Smooth muscle cell of the brain vasculature (primary cell): Measurements from ENCODE around the gene HACD4.
"Not testable (repeated sequence)": the region's sequence is repeated elsewhere in the genome, so short reads cannot be mapped to it uniquely, and the experiment has no call there.

Experiments used
- DNase-seq: peaks from one replicate; pipeline ENCODE4 v3.0.0-alpha.2; 2012; ENCODE audit warnings: low read depth, low spot score

Gene HACD4

DNA sequence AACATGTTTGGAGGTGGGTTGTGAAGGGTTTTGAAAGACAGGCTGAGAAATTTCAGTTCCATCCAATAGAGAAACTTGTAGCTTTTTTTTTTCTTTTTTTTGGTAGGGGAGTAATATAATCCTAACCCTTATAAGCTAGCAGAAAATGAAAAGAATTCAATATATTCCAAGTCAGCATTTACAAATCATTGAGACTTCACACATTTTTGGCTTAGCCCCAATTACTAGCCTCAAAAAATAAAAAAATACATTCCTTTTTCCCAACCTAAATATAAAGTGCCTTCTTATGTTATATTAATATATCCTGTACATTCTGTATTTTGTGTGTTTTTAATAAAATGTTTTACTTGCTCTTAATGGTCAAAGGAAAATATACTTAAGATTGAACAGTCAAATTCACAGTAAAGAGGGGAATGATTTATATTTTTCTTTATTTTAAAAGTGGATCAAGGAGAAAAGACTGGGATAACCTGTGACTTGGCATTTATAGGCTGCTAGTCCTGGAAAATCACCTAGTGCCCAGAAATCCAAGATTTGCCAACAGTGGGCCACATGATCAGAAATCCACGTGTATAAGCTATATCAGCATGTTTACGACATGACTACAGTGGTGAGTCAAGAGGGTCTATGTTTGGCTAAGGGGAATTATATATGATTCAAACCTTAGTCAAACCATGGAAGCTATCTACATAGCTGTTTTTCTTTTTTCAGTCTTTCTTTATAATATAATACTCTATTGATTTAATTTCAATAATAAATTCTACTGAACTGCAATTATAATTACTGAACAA lies 14.5 kb downstream of the HACD4 start:
- no peak for DNase-seq

GRCh38 chr9:21015995-21016394 lies 15.4 kb downstream of the HACD4 start:
- no peak for DNase-seq

DNA sequence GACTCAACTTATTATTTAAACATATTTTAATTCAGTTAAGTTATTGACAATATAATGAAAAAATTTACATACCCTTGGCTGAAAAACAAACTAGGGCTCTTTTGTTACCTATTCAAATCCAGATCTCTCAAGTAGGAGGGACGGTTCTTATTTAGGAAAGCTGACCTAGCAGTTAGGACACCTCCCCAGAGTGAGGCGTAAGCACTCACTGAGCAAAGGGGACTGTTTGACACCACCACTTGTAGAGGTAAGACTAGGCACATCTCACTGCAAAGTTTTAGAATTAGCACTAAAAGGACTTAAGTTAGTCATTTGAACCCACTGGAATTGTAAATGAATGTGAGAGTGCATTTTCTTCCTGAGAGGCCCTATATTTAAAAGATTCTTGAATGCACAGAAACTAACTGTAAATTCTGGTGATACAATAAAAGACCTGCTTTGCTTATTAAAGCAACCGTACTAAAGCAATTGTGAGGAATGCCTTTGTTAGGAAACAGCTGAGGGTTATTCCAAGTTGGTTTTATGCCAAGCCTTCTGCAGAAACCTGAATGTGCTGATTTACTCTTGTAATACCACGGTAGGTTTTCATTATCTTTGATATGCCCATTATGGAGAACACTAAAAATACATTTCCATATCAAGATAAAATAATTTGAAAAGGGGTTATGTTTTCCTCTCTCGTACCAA lies 16.2 kb downstream of the HACD4 start:
- no peak for DNase-seq

GRCh38 chr9:21002040-21002439 lies 29.4 kb downstream of the HACD4 start:
- no peak for DNase-seq

GRCh38 chr9:21001581-21001980 lies 29.9 kb downstream of the HACD4 start:
- no peak for DNase-seq

DNA sequence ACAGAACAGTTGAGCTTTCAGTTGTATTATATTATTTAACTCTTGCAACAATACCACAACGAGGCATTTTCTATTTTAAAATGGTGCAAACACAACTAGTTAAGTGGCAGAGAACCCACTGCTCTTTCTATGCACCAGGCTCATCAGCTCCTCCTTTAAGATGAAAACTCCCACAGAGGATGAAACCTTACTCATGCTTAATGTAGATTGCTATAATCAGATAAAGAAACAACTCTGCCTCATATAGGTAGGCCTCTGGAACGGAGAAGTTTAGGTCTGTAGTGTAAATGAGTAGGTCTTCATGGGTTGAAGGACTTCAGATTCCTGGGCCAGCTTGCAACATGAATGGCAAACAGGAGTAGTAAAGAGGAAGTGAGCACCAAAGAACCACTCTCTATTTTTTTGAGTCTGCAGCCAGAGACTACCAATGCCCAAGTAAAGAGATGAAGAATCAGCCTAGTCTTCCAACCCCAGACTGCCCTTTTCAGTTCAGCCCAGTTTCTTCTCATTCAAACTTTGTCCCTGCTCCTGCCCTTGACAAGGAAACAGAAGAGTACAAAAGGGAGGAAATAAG lies 33.9 kb downstream of the HACD4 start:
- DNase-seq = no peak

- DNase-seq = no peak
Observed at GRCh38 chr9:20996809-20997208, 34.6 kb downstream of the HACD4 start.

DNA sequence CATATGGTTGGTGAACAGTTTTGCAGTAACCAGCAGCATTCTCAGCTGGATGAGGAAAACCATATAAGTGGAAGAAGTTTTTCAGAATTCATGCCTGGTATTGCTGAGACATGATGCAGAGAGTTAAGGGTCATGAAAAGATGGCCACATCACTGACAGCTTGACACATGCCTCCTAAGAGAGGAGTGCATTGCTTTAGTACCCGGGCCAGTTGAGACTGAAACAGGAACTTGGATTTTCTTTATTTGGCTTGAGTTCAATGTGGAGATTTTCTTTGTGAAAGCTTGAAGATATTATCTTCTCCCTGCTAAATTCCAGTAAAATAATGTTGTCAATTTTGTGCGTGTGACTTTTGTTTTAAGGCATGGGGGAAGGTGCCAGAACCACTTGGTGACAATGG lies 35.8 kb downstream of the HACD4 start:
- DNase-seq = no peak

DNA sequence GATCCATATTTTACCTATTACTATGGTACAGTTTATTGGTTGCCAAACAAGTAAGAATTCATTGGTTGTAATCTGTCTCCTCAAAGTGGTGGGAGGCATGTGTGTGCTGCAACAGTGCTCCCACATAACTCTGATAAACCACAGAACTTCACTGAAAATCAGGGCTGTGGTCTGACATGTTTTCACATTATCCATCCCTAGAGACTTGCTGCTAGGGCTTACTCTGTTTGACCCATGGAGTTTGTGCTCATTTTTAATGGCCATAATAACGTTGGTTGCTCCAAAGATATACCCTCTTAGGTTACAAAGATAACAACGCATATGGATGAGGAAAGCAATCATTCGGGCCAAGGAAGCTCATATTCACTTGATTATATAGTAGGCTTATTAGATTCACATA lies 37.0 kb downstream of the HACD4 start:
- DNase-seq = no peak

DNA sequence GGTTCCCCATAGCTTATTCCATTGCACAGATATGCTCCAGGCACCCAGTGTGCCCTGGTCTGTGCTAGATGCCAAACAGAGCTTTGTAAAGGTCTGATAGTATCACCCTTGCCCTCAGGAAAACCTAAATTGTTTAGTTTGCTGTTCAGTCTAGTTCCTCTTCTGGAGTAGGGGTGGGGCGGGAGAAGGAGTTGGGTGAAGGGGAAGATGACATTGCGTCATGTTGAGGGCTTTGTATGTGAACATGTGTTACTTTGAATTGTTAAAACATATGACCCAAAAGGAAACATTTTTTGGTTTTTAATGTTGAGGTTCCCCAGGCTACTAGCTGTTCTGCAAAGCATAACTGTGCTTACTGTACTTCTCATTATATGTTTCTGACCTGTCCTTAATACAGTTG lies 40.6 kb downstream of the HACD4 start:
- DNase-seq = no peak

- DNase-seq = no peak
Observed at GRCh38 chr9:20989923-20990341, 41.5 kb downstream of the HACD4 start.

DNA sequence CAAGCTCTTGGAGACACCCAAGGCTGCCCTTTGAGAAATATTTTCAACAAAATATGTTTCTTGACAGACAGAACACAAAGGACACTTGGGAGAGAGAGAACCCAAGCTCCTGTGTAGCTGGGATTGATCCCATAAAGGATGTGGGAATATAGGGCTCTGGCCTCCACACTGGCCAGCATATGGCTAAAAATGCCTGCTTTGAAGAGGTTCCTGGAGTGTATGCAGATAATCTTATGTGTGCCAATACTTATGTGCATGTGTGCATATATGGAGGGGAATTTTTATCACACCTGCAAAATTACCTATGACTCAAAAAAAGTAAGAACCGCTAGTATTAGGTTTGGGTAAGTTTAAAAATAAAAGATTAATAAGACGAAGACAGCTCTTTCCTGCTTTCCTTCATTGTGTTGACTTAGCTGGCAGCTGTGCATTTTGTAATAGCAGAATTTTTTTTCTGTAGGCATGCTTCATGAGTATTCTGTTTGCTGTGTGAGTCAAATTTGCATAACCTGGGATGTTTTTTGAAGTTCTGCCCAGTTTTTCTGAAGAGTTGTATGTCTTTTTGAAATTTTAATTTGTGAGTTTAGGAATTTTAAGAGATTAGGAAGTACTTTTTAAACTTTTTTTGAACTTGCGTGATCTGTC lies 42.6 kb downstream of the HACD4 start:
- no peak for DNase-seq

DNA sequence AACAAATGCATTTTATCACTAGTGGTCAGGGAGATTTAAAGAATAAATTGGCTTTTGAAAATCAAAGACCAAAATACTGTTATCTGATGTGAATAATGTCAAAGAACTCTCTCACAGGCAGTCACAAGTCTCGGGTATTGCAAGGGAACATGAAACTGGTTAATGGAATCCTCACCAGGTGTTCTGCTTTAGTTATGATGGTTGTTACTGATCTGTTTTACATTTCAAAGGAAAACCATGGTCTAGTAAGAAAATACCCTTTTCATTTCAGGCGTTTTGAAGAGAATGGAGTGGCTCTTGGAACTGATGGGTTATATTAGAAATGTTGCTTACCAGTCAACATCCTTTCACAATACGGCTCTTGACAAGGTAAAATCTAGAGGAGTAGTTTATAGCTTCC lies 43.4 kb downstream of the HACD4 start:
- DNase-seq = no peak

DNA sequence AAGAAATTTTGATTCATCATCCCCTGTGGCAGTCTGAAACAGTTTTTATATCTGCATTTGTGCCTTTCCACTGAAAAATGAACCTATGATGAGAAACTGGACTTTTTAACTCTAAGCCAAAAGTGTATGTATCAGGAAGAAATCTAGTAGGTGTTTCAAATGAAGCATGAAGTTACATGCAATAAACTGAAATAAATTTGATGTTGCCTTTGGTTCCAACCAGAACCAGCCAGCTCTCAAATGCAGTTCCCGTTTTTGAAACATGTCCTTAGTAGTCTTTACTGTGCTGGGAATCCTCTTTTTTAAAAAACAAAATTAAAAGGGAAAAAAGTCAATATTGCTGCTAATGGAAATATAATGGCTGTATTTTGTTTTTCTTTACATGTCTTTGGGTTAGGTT lies 43.9 kb downstream of the HACD4 start:
- no peak for DNase-seq

GRCh38 chr9:20985851-20986600 lies 45.4 kb downstream of the HACD4 start:
- no peak for DNase-seq

DNA sequence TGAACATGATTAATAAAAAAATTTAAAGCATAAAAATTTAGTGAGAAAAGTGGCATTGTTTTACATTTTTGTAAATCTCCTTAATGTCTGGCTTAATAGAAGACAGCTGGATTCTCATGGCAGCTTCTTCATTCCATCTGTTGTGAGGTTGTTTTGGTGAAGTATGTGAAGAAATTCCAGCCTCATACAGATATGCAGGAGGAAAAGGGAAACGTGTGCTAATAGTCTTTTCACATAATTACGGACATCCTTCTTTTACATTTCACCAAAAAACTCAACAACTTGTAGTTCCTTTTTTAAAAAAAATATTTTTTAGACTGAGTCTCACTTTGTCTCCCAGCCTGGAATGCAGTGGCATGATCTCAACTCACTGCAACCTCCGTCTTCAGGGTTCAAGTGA lies 46.9 kb downstream of the HACD4 start:
- no peak for DNase-seq

DNA sequence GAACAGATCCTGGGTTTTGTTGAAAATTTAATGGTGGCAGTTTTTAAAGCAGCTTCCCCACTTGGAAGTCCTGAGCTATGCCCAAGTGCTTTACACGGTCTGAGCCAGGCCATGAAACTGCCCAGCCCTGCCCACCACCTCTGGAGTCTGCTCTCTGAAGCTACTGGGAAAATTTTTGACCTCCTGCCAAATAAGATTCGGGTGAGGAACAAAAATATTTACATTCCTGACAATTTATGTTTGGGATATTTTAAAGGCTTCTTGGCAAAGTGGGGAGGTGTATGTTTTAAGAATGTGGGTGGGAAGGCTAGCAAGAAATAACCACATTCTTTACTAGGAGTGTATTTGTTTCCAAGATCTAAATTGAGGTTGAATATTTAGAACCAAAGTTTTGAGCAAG lies 50.0 kb downstream of the HACD4 start:
- DNase-seq = peak; percentile 43

DNA sequence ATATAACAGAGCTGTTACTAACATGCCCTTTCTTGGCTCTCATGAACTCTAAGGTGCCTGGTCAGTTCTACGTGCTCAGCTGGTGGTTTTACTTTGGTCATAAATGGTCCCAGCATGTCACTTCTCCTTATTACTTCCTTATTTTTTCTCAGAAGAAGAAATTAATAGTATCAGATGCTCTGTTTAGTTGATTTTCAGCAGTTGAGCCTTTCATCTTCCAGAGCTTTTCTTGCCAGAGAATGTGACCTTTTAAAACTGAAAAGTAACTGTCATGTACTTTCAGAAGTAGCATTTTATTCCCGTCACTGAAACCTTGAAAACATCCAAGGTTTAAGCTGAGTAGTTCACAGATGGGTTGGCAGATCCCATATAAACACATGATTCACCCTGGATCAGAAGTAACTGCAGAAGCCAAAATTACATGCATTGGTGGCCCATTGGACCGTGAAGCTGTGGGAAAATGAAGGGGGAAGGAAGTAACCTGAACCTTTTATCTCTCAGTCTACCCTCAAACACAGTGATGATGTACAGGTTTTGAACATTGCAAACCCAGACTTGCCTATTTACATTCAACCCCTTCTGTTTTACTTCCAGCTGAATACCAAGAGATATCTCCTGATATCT lies 50.5 kb downstream of the HACD4 start:
- peak; percentile 13 for DNase-seq

DNA sequence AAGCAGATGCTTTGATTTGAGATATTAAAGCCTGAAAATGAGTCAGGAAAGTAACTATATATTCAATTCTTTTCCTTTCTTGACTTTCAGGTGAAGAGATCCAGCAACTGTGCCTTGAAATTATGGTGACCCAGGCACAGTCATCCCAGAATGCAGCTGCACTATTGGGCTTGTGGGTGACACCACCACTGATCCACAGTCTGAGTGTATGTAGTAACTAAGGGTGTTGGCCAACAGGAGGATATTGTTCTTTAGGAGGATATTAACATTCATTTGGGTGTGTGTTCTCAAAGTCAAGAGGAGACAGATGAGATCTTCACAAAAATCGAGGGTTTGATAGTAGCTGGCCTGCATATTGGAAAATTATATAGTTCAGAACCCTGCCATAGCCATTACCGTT lies 53.2 kb downstream of the HACD4 start:
- DNase-seq = no peak

DNA sequence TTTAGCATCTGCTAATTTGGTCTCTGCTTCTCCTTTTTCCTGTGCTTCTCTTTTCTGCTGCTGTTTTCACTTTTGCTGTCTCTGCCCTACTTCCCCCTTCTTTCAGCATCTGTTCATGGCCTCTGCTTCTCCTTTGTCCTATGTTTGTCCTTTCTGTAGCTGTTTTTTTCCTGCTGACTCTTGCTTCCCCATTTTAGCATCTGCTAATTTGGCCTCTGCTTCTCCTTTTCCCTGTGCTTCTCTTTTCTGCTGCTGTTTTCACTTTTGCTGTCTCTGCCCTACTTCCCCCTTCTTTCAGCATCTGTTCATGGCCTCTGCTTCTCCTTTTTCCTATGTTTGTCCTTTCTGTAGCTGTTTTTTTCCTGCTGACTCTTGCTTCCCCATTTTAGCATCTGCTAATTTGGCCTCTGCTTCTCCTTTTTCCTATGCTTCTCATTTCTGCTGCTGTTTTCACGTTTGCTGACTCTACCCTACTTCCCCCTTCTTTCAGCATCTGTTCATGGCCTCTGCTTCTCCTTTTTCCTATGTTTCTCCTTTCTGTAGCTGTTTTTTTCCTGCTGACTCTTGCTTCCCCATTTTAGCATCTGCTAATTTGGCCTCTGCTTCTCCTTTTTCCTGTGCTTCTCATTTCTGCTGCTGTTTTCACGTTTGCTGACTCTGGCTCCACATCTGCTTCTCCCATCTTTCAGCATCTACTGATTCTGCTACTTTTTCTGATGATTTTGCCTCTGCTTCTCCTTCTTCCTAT lies 57.1 kb downstream of the HACD4 start:
- DNase-seq = not testable (repeated sequence)
